BLaER1 treated with 17β-estradiol and CSF1 and Interleukin-3, amounts not matched to agents 10 nM and 100 nM (cell line): Measurements from ENCODE around the gene RSL1D1.
"Not testable (repeated sequence)": the region's sequence is repeated elsewhere in the genome, so short reads cannot be mapped to it uniquely, and the experiment has no call there.

ENCODE experiments used
- H3K27ac ChIP-seq, 11 experiments: shearing (Covaris generic); formaldehyde crosslinking; 2 replicates each; pipeline ENCODE4 v1.8.1; 2022
- H3K27me3 ChIP-seq, 11 experiments: shearing (Covaris generic); formaldehyde crosslinking; 2 replicates each; pipeline ENCODE4 v1.8.1; 2022
- H3K36me3 ChIP-seq, 11 experiments: shearing (Covaris generic); formaldehyde crosslinking; 2 replicates each; pipeline ENCODE4 v1.8.1; 2022
- H3K4me1 ChIP-seq, 10 experiments: shearing (Covaris generic); formaldehyde crosslinking; 2 replicates each; pipeline ENCODE4 v1.8.1; 2022
- H3K4me2 ChIP-seq, 11 experiments: shearing (Covaris generic); formaldehyde crosslinking; 2 replicates each; pipeline ENCODE4 v1.8.1; 2022
- H3K4me3 ChIP-seq, 10 experiments: shearing (Covaris generic); formaldehyde crosslinking; 2 replicates each; pipeline ENCODE4 v1.8.1; 2022
- H3K9ac ChIP-seq, 11 experiments: shearing (Covaris generic); formaldehyde crosslinking; 2 replicates each; pipeline ENCODE4 v1.8.1; 2022
- H3K9me3 ChIP-seq, 11 experiments: shearing (Covaris generic); formaldehyde crosslinking; replicated peaks in 1 of 11; 2 replicates each; pipeline ENCODE4 v1.8.1; 2022
- H4K20me1 ChIP-seq, 11 experiments: shearing (Covaris generic); formaldehyde crosslinking; 2 replicates each; pipeline ENCODE4 v1.8.1; 2022
- Cebpa-rat ChIP-seq, 11 experiments: shearing (Covaris generic); IDR thresholded peaks; 2 replicates each; pipeline ENCODE4 v1.8.1; 2022

The RSL1D1 gene

DNA sequence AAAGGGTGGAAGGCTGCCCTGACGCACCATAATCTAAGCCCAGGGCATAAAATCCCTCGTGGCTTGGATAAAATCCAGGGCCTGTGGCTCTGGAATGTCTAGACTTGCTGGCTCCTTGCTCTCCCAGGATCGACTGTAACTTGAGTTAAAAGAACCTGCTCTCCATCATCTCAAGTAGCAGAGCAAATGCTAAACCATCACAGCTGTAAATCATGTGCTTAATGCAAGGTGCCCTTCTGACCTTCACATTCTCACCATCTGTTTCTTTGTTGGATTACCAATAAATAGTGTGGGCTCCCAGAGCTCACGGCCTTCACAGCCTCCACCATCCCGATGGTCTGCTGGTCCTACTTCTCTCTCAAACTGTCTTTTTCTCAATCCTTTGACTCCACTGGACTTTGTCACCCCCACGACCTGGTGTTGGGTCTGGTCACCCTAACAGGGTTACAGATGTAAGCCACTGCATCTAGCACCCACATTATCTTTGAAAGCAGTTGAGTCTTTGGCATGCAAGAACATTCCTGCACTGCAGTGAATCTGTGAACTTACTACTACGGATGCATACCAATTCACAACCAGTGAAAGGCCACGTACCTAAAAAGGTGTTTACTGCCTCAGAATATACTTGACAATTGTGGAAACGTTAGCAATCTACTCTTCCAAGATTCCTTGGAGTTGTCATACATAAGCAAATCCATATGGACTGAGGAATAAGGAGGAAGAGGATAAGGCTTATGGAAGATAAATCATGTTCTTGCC is 15.3 kb downstream of the RSL1D1 start:
- peaks cover 53 to 65% (median 59%) of the 10 kb centered on the region in 11 experiments for H3K36me3 ChIP-seq

DNA sequence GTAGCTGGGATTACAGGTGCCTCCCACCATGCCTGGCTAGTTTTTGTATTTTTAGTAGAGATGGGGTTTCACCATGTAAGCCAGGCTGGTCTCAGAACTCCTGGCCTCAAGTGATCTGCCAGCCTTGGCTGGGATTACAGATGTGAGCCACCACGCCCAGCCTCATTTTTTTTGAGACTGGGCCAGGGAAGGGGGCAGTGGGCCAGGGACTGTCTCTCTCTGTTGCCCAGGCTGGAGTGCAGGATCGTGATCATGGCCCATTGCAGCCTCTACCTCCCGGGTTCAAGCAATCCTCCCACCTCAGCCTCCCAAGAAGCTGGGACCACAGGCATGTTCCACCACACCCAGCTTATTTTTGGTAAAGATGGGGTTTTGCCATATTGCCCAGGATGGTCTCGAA is 16.0 kb downstream of the RSL1D1 start:
- Histone ChIP-seq H3K9me3 (no peaks in the 10 kb centered on the region), H3K36me3 (peaks cover 45 to 57% (median 51%) of the 10 kb centered on the region in 11 experiments), H3K4me2 (no peak overlapping the region), H3K27ac (peak overlapping the region in 4 of 11 experiments; percentile 3 to 41 (median 37); a peak in 2 of 22 replicates), H3K27me3 (no peaks in the 10 kb centered on the region), H3K4me1 (peaks cover 0 to 9% (median 0%) of the 10 kb centered on the region in 10 experiments; a peak in 3 of 20 replicates), H3K4me3 (no peak overlapping the region), H4K20me1 (peaks cover 8 to 68% (median 57%) of the 10 kb centered on the region in 11 experiments; a peak in 21 of 22 replicates), H3K9ac (no peak overlapping the region)
- TF ChIP-seq Cebpa-rat (IDR thresholded peaks at IDR 0.05), result no peak

More for the DNA sequence above, 15.3 kb downstream of the RSL1D1 start:
- Histone ChIP-seq H3K4me2 (no peak overlapping the region), H3K4me1 (peaks cover 0 to 9% (median 0%) of the 10 kb centered on the region in 10 experiments; a peak in 3 of 20 replicates), H3K9me3 (no peaks in the 10 kb centered on the region), H3K27ac (no peak overlapping the region), H3K4me3 (no peak overlapping the region), H3K9ac (no peak overlapping the region), H4K20me1 (peaks cover 8 to 75% (median 65%) of the 10 kb centered on the region in 11 experiments; a peak in 21 of 22 replicates), H3K27me3 (no peaks in the 10 kb centered on the region)
- TF ChIP-seq Cebpa-rat (IDR thresholded peaks at IDR 0.05), result no peak

DNA sequence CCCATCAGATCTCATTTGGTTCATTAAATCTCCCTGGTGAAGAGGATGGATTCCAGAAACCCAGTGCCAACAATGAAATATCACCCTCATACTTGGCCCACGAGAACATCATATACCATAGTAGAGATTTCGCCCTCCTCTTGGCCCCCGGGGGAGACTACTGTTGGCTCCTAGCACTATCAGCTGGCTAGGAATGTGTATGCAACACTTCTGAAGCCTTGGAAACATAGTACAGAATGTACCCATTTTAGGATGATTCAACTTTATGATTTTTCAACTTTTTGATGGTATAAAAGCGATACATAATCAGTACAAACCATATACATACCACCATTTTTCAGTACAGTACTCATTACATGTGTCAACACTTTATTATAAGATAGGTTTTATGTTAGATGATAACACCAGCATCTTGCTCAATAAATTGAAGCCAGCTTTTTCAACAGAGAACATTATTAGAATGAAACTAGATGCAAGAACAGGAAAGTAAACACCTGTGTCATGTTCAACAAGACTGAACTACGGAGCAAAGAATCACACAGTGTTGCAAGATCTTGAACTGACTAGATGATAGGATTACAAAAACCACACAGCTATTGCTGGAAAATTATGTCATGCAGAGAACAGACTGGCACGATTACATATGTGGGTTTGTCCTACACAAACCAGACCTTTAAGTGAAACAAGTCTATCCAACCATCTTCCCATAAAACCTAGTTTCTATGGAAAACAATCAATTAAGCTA is 17.2 kb downstream of the RSL1D1 start:
- no peak overlapping the region for H3K4me3 ChIP-seq
- H3K9me3 ChIP-seq, result no peaks in the 10 kb centered on the region
- H3K4me2 ChIP-seq, result no peak overlapping the region
- H3K27ac ChIP-seq, result peak overlapping the region in 3 of 11 experiments; percentile 35 to 41 (median 39); a peak in 2 of 22 replicates
- H3K36me3 ChIP-seq, result peaks cover 33 to 45% (median 40%) of the 10 kb centered on the region in 11 experiments
- H3K27me3 ChIP-seq, result no peaks in the 10 kb centered on the region
- no peak for TF ChIP-seq Cebpa-rat (IDR thresholded peaks at IDR 0.05)
- H3K9ac ChIP-seq, result no peak overlapping the region
- H3K4me1 ChIP-seq, result peaks cover 0 to 9% (median 0%) of the 10 kb centered on the region in 10 experiments; a peak in 3 of 20 replicates
- H4K20me1 ChIP-seq, result peaks cover 5 to 56% (median 45%) of the 10 kb centered on the region in 11 experiments; a peak in 19 of 22 replicates

GRCh38 chr16:11828696-11829095 is 22.6 kb downstream of the RSL1D1 start:
- H3K4me1 ChIP-seq, result peaks cover 0 to 15% (median 6%) of the 10 kb centered on the region in 10 experiments; a peak in 9 of 20 replicates
- no peaks in the 10 kb centered on the region for H3K9me3 ChIP-seq
- no peak overlapping the region for H3K9ac ChIP-seq
- H4K20me1 ChIP-seq, result peaks cover 0 to 3% (median 0%) of the 10 kb centered on the region in 11 experiments; a peak in 1 of 22 replicates
- no peak overlapping the region for H3K4me3 ChIP-seq
- no peaks in the 10 kb centered on the region for H3K36me3 ChIP-seq
- no peaks in the 10 kb centered on the region for H3K27me3 ChIP-seq
- no peak overlapping the region for H3K27ac ChIP-seq
- H3K4me2 ChIP-seq, result no peak overlapping the region
- no peak for TF ChIP-seq Cebpa-rat (IDR thresholded peaks at IDR 0.05)

DNA sequence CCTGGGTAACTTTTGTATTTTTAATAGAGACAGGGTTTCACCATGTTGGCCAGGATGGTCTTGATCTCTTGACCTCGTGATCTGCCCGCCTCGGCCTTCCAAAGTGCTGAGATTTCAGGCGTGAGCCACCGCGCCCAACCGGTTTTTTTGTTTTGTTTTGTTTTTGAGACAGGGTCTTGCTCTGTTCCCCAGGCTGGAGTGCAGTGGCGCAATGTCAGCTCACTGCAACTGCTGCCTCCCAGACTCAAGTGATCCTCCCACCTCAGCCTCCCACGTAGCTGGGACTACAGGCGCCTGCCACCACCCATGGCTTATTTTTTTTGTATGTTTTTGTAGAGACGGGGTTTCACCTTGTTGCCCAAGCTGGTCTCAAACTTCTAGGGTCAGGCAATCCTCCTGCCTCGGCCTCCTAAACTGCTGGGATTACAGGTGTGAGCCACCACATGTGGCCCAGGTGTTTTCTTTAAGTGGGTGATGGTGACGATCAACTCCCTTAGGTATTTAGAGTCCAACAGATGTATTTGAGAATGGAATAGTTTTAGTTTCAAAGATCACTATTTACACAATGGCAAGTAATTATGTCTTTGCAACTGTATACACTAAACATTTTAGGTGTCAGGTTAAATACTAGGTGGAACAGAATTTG is 25.7 kb downstream of the RSL1D1 start:
- H3K9ac ChIP-seq, H3K4me3 ChIP-seq, H4K20me1 ChIP-seq, H3K4me2 ChIP-seq, H3K36me3 ChIP-seq, H3K9me3 ChIP-seq, H3K27me3 ChIP-seq: not testable (repeated sequence)
- Histone ChIP-seq H3K4me1 (peaks cover 0 to 34% (median 6%) of the 10 kb centered on the region in 10 experiments; a peak in 9 of 20 replicates), H3K27ac (peak overlapping the region in 1 of 11 experiments; percentile 26; a peak in 1 of 22 replicates)

- H3K27ac ChIP-seq, result peak overlapping the region in 6 of 11 experiments; percentile 18 to 65 (median 34); a peak in 9 of 22 replicates
- H3K9me3 ChIP-seq, result no peaks in the 10 kb centered on the region
- peak overlapping the region in 5 of 11 experiments; percentile 5 to 63 (median 37); a peak in 10 of 22 replicates for H3K4me2 ChIP-seq
These were observed 27.0 kb downstream of the RSL1D1 start for GRCh38 chr16:11824362-11824761.

DNA sequence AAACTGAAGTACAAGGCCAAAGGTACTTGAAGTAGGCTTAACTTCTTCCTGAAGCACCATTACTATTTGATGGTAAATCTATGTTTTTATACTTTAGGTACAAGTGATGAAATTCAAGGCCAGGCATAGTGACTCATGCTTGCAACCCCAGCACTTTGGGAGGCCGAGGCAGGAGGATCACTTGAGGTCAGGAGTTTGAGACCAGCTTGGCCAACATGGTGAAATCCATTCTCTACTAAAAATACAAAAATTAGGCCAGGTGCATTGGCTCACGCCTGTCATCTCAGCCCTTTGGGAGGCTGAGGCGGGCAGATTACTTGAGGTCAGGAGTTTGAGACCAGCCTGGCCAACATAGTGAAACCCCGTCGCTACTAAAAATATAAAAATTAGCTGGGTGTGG is 27.7 kb downstream of the RSL1D1 start:
- Histone ChIP-seq H3K27ac (peak overlapping the region in 5 of 11 experiments; percentile 18 to 65 (median 43); a peak in 8 of 22 replicates), H3K4me2 (peak overlapping the region in 5 of 11 experiments; percentile 5 to 63 (median 37); a peak in 6 of 22 replicates), H3K4me1 (peaks cover 0 to 48% (median 6%) of the 10 kb centered on the region in 10 experiments; a peak in 9 of 20 replicates)
- H4K20me1 ChIP-seq, H3K9me3 ChIP-seq, H3K36me3 ChIP-seq, H3K9ac ChIP-seq, H3K27me3 ChIP-seq, H3K4me3 ChIP-seq: not testable (repeated sequence)

More at GRCh38 chr16:11824362-11824761, 27.0 kb downstream of the RSL1D1 start:
- H4K20me1 ChIP-seq, result no peaks in the 10 kb centered on the region
- H3K4me3 ChIP-seq, result no peak overlapping the region
- H3K4me1 ChIP-seq, result peaks cover 0 to 46% (median 6%) of the 10 kb centered on the region in 10 experiments; a peak in 9 of 20 replicates
- TF ChIP-seq Cebpa-rat (IDR thresholded peaks at IDR 0.05), result peak in 5 of 11 experiments; percentile 33 to 69 (median 46); a peak in 8 of 22 replicates
- H3K36me3 ChIP-seq, result no peaks in the 10 kb centered on the region
- no peaks in the 10 kb centered on the region for H3K27me3 ChIP-seq
- H3K9ac ChIP-seq, result peak overlapping the region in 1 of 11 experiments; percentile 14; a peak in 1 of 22 replicates

- H3K4me2 ChIP-seq, result peak overlapping the region in 3 of 11 experiments; percentile 7 to 36 (median 21); a peak in 2 of 22 replicates
- H3K4me1 ChIP-seq, result peaks cover 0 to 53% (median 11%) of the 10 kb centered on the region in 10 experiments; a peak in 12 of 20 replicates
- no peak for TF ChIP-seq Cebpa-rat (IDR thresholded peaks at IDR 0.05)
- no peaks in the 10 kb centered on the region for H4K20me1 ChIP-seq
- H3K36me3 ChIP-seq, result no peaks in the 10 kb centered on the region
- H3K9me3 ChIP-seq, result no peaks in the 10 kb centered on the region
- H3K27me3 ChIP-seq, result no peaks in the 10 kb centered on the region
- H3K4me3 ChIP-seq, result no peak overlapping the region
- H3K9ac ChIP-seq, result no peak overlapping the region
- H3K27ac ChIP-seq, result no peak overlapping the region
These were observed 31.5 kb downstream of the RSL1D1 start for GRCh38 chr16:11819798-11820197.

DNA sequence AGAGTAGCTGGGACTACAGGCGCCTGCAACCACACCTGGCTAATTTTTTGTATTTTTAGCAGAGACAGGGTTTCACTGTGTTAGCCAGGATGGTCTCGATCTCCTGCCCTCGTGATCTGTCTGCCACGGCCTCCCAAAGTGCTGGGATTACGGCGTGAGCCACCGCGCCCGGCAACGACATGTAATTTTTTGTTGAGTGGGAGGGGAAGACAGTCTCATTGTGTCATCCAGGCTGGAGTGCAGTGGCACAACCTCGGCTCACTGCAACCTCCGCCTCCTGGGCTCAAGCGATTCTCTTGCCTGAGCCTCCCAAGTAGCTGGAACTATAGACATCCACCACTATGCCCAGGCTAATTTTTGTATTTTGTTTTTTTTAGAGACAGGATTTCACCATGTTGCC is 32.4 kb downstream of the RSL1D1 start:
- H3K36me3 ChIP-seq, H4K20me1 ChIP-seq: not testable (repeated sequence)

More for the DNA sequence above, 32.4 kb downstream of the RSL1D1 start:
- not testable (repeated sequence) for H3K4me2 ChIP-seq, H3K9me3 ChIP-seq, H3K4me3 ChIP-seq, H3K27ac ChIP-seq, H3K27me3 ChIP-seq, H3K9ac ChIP-seq
- peaks cover 0 to 53% (median 14%) of the 10 kb centered on the region in 10 experiments; a peak in 12 of 20 replicates for H3K4me1 ChIP-seq
